Vagina (tissue), 2 donors: ENCODE data around the gene CIAPIN1. TPM values are rescaled to one million over a fixed set of nuclear protein-coding genes. Genes with fewer than 3 reads are reported as not detected.

Experiments used
- DNase-seq, 2 donors: peaks; one replicate each; pipeline ENCODE4 v3.0.0-alpha.2; 2017; ENCODE audit errors: extremely low spot score in 2 of 2
- H3K27ac ChIP-seq: fragments of 200-600 bp; sonication (generic); one replicate; pipeline ENCODE4 v1.5.1; 2019
- H3K27me3 ChIP-seq: fragments of 200-600 bp; sonication (generic); one replicate; pipeline ENCODE4 v1.5.1; 2019
- H3K36me3 ChIP-seq, 2 donors: fragments of 200-600 bp; sonication (generic); one replicate each; pipeline ENCODE4 v1.5.1; 2017 to 2019
- H3K4me1 ChIP-seq: fragments of 200-600 bp; sonication (generic); one replicate; pipeline ENCODE4 v1.5.1; 2019
- H3K4me3 ChIP-seq, 2 donors: fragments of 200-600 bp; sonication (generic); 1 replicate in 1 of 2; 2 replicates in 1 of 2; pipeline ENCODE4 v1.5.1; 2016 to 2019
- H3K9me3 ChIP-seq: fragments of 200-600 bp; sonication (generic); one replicate; pipeline ENCODE4 v1.5.1; 2019
- POLR2A ChIP-seq, 2 donors: fragments of 450-650 bp; IDR thresholded peaks; one replicate each; pipeline ENCODE4 v1.6.1; 2017; ENCODE audit warnings: antibody characterized with exemption in 2 of 2, mild to moderate bottlenecking in 2 of 2, moderate library complexity in 2 of 2
- POLR2AphosphoS5 ChIP-seq, 2 donors: sonication (generic); formaldehyde crosslinking; IDR thresholded peaks; one replicate each; pipeline ENCODE4 v1.9.0; 2017; ENCODE audit warnings: antibody characterized with exemption in 2 of 2, mild to moderate bottlenecking in 2 of 2, low read depth in 1 of 2; ENCODE audit not compliant: insufficient read depth in 1 of 2
- intact Hi-C: fragments of 100-400 bp; cut with DNase I; formaldehyde crosslinking; loops from one replicate; pipeline ENCODE4 v1.15.1; 2023
- total RNA-seq: library from RNA; depleted of rRNA; stranded (reverse); fragments of >200 nt; gene quantifications from one replicate; pipeline ENCODE4 v1.2.3, GENCODE V29; 2016
- TF ChIP-seq, protein P1 (sequence below), 3 experiments: fragments of 450-650 bp in 2 of 3; fragments of 200-600 bp in 1 of 3; sonication (generic) in 1 of 3; IDR thresholded peaks; one replicate each; pipeline ENCODE4 v1.5.1; 2017 to 2019; ENCODE audit warnings: antibody characterized with exemption in 3 of 3, mild to moderate bottlenecking in 2 of 3, moderate library complexity in 2 of 3

CIAPIN1 gene
- total RNA-seq, 1 donor from 2014 or later, result 28.0 TPM

- H3K9me3 ChIP-seq, result no peaks in the 10 kb centered on the region
- H3K27ac ChIP-seq, result no peak overlapping the region
- no peaks in the 10 kb centered on the region for H3K36me3 ChIP-seq
- intact Hi-C loops, result loop anchor here (5.0 kb wide), 1 partner anchor 34 kb away; no protein-coding TSS in a partner anchor
- peaks cover 70% of the 10 kb centered on the region for H3K4me1 ChIP-seq
- no peak for TF ChIP-seq POLR2A (IDR thresholded peaks at IDR 0.05)
- TF ChIP-seq, protein P1, sequence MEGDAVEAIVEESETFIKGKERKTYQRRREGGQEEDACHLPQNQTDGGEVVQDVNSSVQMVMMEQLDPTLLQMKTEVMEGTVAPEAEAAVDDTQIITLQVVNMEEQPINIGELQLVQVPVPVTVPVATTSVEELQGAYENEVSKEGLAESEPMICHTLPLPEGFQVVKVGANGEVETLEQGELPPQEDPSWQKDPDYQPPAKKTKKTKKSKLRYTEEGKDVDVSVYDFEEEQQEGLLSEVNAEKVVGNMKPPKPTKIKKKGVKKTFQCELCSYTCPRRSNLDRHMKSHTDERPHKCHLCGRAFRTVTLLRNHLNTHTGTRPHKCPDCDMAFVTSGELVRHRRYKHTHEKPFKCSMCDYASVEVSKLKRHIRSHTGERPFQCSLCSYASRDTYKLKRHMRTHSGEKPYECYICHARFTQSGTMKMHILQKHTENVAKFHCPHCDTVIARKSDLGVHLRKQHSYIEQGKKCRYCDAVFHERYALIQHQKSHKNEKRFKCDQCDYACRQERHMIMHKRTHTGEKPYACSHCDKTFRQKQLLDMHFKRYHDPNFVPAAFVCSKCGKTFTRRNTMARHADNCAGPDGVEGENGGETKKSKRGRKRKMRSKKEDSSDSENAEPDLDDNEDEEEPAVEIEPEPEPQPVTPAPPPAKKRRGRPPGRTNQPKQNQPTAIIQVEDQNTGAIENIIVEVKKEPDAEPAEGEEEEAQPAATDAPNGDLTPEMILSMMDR (IDR thresholded peaks at IDR 0.05), result no peak
- TF ChIP-seq POLR2AphosphoS5 (IDR thresholded peaks at IDR 0.05; ENCODE audit: insufficient read depth in 1 of 2, low read depth in 1 of 2), result no peak
- H3K4me3 ChIP-seq, result no peak overlapping the region
- H3K27me3 ChIP-seq, result no peaks in the 10 kb centered on the region
- DNase-seq, result no peak
Measured at GRCh38 chr16:57482845-57483545, 35.8 kb upstream of the CIAPIN1 start.

DNA sequence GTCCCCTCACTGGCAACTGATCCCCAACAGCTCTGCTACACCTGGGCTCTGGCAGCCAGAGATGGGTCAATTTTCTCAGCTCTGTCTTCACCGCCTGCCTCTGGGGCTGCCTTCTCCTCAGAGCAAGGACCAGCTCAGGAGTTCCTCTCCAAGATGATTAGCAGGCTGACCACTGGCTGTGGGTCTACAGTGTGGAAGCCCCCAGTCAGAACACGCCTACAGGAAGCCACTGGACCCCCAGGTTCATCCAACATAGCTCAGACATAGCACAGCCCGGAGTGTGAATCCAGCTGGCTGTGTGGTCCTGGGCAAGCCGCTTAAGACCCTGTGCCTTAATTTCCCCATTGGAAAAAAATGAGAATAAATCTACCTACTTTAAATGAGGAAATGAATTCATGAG, 34.2 kb upstream of the CIAPIN1 start:
- no peak for DNase-seq
- no peak for TF ChIP-seq POLR2AphosphoS5 (IDR thresholded peaks at IDR 0.05; ENCODE audit: insufficient read depth in 1 of 2, low read depth in 1 of 2)
- no peak for TF ChIP-seq POLR2A (IDR thresholded peaks at IDR 0.05)
- TF ChIP-seq, protein P1 (IDR thresholded peaks at IDR 0.05), result no peak
- H3K4me1 ChIP-seq, result peaks cover 79% of the 10 kb centered on the region
- H3K4me3 ChIP-seq, result no peak overlapping the region
- H3K9me3 ChIP-seq, result no peaks in the 10 kb centered on the region
- intact Hi-C loops, result loop anchor here (5.0 kb wide), 1 partner anchor 36 kb away; no protein-coding TSS in a partner anchor
- no peaks in the 10 kb centered on the region for H3K27me3 ChIP-seq
- H3K36me3 ChIP-seq, result no peaks in the 10 kb centered on the region
- peak overlapping the region; percentile 74 for H3K27ac ChIP-seq

DNA sequence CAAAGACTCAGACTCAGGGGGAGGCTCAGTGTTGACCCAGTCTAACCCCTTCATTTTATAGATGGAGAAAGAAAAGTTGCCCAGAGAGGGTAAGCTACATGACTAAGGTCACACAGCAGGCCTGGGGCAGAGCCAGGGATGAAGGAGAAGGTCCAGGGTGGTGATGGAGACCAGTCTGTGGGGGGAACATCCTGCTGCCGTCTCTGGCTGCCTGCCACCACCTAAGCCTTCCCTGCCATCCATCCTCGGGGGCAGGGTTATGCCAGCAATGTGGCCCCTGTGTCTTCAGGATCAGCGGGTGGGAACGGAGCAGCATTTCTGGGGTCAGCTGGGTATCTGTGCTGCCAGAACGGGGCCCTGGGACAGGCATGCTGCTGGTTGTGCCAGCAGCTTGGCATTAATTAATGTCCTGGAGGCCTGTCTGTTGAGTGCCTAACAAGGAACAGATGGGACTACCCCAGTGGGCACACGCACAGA, 33.6 kb upstream of the CIAPIN1 start:
- no peaks in the 10 kb centered on the region for H3K27me3 ChIP-seq
- TF ChIP-seq POLR2A (IDR thresholded peaks at IDR 0.05) (no peak), POLR2AphosphoS5 (IDR thresholded peaks at IDR 0.05; ENCODE audit: insufficient read depth in 1 of 2, low read depth in 1 of 2) (no peak)
- TF ChIP-seq, protein P1 (IDR thresholded peaks at IDR 0.05), result no peak
- H3K9me3 ChIP-seq, result no peaks in the 10 kb centered on the region
- peaks cover 83% of the 10 kb centered on the region for H3K4me1 ChIP-seq
- no peaks in the 10 kb centered on the region for H3K36me3 ChIP-seq
- intact Hi-C loops, result loop anchor here (5.0 kb wide), 1 partner anchor 37 kb away; no protein-coding TSS in a partner anchor
- peak overlapping the region; percentile 74 for H3K27ac ChIP-seq
- DNase-seq, result no peak
- no peak overlapping the region for H3K4me3 ChIP-seq

DNA sequence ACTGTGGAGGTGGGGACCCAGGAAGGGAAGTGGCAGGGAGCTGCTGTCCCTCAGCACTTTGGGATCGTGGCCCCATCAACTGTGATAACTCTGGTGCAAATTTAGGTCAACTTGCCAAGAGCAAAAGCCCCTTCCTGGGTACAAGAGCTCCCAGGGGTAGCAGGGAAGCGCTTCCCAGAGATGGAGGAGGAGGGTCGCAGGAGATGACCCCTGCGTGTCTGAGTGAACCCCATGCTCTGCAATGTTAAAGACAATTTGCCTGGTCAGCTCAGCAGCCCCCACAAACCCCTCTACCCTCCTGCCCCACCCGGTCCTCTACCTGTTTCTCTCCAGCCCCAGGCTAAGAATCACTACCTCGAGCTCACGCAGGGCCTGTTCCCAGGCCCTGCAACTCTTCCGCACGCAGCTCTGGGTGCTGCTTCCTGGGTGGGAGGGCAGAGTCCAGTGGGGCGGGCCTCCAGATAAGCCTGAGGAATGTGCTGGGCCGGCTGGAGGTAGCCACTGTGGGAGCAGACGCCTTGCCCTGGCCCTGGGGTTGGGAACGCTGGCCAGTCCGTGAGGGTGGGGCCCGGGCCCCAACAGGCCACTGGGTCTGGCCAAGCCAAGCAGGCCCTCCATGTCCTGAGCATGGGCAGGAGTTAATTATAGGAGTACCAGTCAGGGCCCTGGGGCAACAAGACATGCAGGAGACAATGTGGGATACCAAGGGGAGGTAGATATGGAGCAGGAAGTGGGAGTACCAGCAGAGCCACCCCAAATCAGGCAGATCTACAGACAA, 33.0 kb upstream of the CIAPIN1 start:
- no peaks in the 10 kb centered on the region for H3K27me3 ChIP-seq
- peaks cover 77% of the 10 kb centered on the region for H3K4me1 ChIP-seq
- no peaks in the 10 kb centered on the region for H3K36me3 ChIP-seq
- DNase-seq, result no peak
- H3K9me3 ChIP-seq, result no peaks in the 10 kb centered on the region
- TF ChIP-seq POLR2A (IDR thresholded peaks at IDR 0.05) (no peak), POLR2AphosphoS5 (IDR thresholded peaks at IDR 0.05; ENCODE audit: insufficient read depth in 1 of 2, low read depth in 1 of 2) (peak in 1 of 2 donors; percentile 14)
- TF ChIP-seq, protein P1 (IDR thresholded peaks at IDR 0.05), result no peak
- H3K4me3 ChIP-seq, result peak overlapping the region; percentile 49 to 50
- intact Hi-C loops, result loop anchor here (5.0 kb wide), 1 partner anchor 37 kb away; no protein-coding TSS in a partner anchor
- peak overlapping the region; percentile 74 for H3K27ac ChIP-seq
